ENCODE results near the gene XPC. TPM values are rescaled to one million over a fixed set of nuclear protein-coding genes. Genes with fewer than 3 reads are reported as not detected.
"Not testable (repeated sequence)": the region's sequence is repeated elsewhere in the genome, so short reads cannot be mapped to it uniquely, and the experiment has no call there.

Gene XPC
- 100 to 1,000 TPM; 104 to 108 TPM for total RNA-seq
- 10 to 100 TPM; 32.9 to 57.5 TPM for polyA plus RNA-seq

DNA sequence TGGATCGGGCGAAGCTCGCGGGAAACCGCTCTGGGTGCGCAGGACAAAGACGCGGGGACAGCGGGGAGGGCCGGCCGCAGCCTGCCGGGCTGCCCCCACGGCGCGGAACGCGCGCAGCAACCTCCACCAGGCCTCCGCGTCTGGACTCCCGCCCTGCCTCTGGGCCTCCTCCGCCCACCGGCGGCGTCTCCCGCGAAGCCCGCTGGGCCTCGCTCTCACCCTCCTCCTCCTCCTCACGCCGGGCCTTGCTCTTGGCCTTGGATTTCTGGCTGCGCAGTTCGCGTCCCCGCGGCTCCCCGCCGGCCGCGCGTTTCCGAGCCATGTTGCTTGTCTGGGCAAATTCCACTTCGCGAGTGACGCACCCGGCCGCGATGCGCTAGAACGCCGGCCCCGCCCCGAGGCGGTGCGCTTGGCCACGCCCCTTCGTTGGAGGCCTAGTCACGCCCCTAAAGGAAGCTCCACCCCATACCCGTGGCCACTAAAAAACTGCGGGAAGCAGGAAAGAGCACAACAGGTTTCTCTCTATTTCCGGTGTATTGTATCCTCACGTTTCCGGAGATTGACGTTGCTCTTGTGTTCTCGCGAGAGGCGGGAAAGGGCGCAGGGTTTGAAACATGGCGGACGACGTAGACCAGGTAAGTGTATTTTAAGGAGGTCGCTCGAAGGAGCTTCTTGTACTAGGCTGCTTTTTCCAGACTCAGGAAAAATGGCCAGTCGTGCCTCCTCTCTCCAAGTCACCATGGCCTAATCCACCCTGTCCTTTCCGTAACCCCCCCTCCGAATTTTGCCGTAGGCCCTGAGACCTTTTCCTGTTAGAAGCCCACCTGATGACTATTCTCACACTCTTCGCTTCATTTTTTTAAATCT is at the start of gene XPC, which contains the start of gene LSM3:
Gene XPC, minus strand, starts transcription at position 355 of the 867 bp plus-strand sequence. Its CDS starts 33 bp downstream, at position 322.
Gene LSM3, plus strand, starts transcription at position 571 of the 867 bp plus-strand sequence. Its CDS starts 44 bp downstream, at position 615.
- Histone ChIP-seq H3K9me3 (ENCODE audit: control insufficient read depth in 1 of 2, low read length in 2 of 2) (no peaks in the 10 kb centered on the region), H3K27ac (ENCODE audit: low read depth, low read length) (peak within 1 kb of the TSS; percentile 97)

DNA sequence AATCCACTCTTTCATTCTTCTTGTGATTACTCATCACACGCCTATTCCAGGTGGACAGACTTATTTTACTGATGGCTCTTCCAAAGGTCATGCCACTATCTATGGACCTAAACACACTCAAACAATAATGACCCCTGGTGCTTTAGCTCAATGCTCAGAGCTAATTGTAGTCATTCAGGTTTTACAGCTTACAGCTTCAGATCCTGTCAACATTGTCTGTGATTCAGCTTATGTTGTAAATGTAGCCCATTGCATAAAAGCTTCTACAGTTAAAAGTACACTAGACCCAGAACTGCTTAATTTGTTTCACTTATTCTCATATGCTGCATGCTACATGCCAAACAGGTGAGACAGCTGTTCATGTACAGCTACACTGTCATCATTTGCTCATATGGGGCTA is 49.5 kb upstream of the XPC start:
- intact Hi-C loops (cut with micrococcal nuclease) = no loop called here

More for the DNA sequence above, at the start of gene XPC, which contains the start of gene LSM3:
- DNase-seq = peak; percentile 97 to 100 (median 99)
- Histone ChIP-seq H3K36me3 (ENCODE audit: insufficient read depth, low read length) (peaks cover 19% of the 10 kb centered on the region), H3K4me1 (ENCODE audit: insufficient read depth, low read length) (peaks cover 57% of the 10 kb centered on the region), H3K4me3 (ENCODE audit: low read length in 2 of 2) (peak within 1 kb of the TSS; percentile 78 to 81), H3K27me3 (ENCODE audit: insufficient read depth, low read length) (no peaks in the 10 kb centered on the region)
- Mint-ChIP-seq H3K4me3 (peak within 1 kb of the TSS; percentile 92 to 99 (median 97)), H3K4me1 (peaks cover 55 to 81% (median 63%) of the 10 kb centered on the region in 4 donors), H3K27me3 (no peaks in the 10 kb centered on the region), H3K36me3 (peaks cover 16 to 42% of the 10 kb centered on the region in 2 donors), H3K27ac (peak within 1 kb of the TSS; percentile 93 to 100 (median 99)), H3K9me3 (peaks cover 0 to 6% (median 0%) of the 10 kb centered on the region in 8 donors)
- ChIA-PET POLR2A (ENCODE audit: partially characterized antibody) (interaction anchor here (0.7 to 9.8 kb wide), 32 partner anchors 10 to 1516 kb away, joined by 3 to 270 read pairs (median 6); partner anchors contain the start of genes CCDC174, CHCHD4, HDAC11 and MRPS25), CTCF (ENCODE audit: partially characterized antibody) (interaction anchor here (0.8 to 3.3 kb wide), 10 partner anchors 26 to 527 kb away, joined by 3 to 21 read pairs (median 4); partner anchors contain the start of genes CHCHD4, TMEM43 and WNT7A)
- intact Hi-C loops (cut with micrococcal nuclease) = loop anchor here (1.0 to 5.0 kb wide), 11 partner anchors 18 to 1338 kb away; partner anchors contain the start of genes CCDC174, CHCHD4, HDAC11 and MRPS25

DNA sequence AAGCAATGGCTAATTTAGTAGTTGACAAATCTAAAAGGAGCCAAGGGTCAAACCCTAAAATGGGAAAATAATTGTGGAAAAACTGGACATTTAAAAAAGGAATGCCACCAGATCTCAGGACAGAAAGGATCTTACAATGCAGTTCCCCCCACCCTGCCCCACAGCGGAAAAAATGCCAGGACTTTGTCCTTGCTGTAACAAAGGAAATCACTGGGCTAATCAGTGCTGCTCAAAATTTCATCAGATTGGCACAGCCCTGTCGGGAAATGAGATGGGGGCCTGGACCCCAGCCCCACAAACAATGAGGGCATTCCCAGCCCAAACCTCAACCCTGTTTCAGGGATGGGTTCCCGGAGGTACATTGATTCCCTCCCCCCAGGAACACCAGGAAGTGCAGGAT is 48.0 kb upstream of the XPC start:
- H3K9me3 Mint-ChIP-seq = peaks cover 0 to 20% (median 12%) of the 10 kb centered on the region in 8 donors
- peaks cover 33 to 34% of the 10 kb centered on the region in 2 donors for H3K27me3 Mint-ChIP-seq
- H3K9me3 ChIP-seq (ENCODE audit: control insufficient read depth in 1 of 2, low read length in 2 of 2); H3K27ac Mint-ChIP-seq; DNase-seq; intact Hi-C loops (cut with micrococcal nuclease); H3K27ac ChIP-seq (ENCODE audit: low read depth, low read length); H3K27me3 ChIP-seq (ENCODE audit: insufficient read depth, low read length); H3K36me3 Mint-ChIP-seq; H3K36me3 ChIP-seq (ENCODE audit: insufficient read depth, low read length); POLR2A ChIA-PET (ENCODE audit: partially characterized antibody); H3K4me1 ChIP-seq (ENCODE audit: insufficient read depth, low read length); H3K4me3 ChIP-seq (ENCODE audit: low read length in 2 of 2); H3K4me1 Mint-ChIP-seq; H3K4me3 Mint-ChIP-seq: not testable (repeated sequence)
- CTCF ChIA-PET (ENCODE audit: partially characterized antibody) = interaction anchor here (1.3 kb wide), 1 partner anchor 23 kb away, joined by 3 read pairs; no protein-coding TSS in a partner anchor

More for the DNA sequence above, 49.5 kb upstream of the XPC start:
- ChIA-PET CTCF (ENCODE audit: partially characterized antibody) (no interaction called here), POLR2A (ENCODE audit: partially characterized antibody) (no interaction called here)
- Mint-ChIP-seq H3K27ac (no peak overlapping the region), H3K9me3 (peaks cover 0 to 7% (median 6%) of the 10 kb centered on the region in 8 donors), H3K4me3 (no peak overlapping the region), H3K4me1 (peaks cover 0 to 5% (median 4%) of the 10 kb centered on the region in 4 donors), H3K36me3 (peaks cover 2% of the 10 kb centered on the region in 2 donors), H3K27me3 (peaks cover 40 to 43% of the 10 kb centered on the region in 2 donors)
- no peaks in the 10 kb centered on the region for H3K36me3 ChIP-seq (ENCODE audit: insufficient read depth, low read length)
- H3K4me3 ChIP-seq (ENCODE audit: low read length in 2 of 2) = no peak overlapping the region
- H3K9me3 ChIP-seq (ENCODE audit: control insufficient read depth in 1 of 2, low read length in 2 of 2) = no peaks in the 10 kb centered on the region
- DNase-seq = no peak
- no peaks in the 10 kb centered on the region for H3K4me1 ChIP-seq (ENCODE audit: insufficient read depth, low read length)
- no peaks in the 10 kb centered on the region for H3K27me3 ChIP-seq (ENCODE audit: insufficient read depth, low read length)
- H3K27ac ChIP-seq (ENCODE audit: low read depth, low read length) = no peak overlapping the region

DNA sequence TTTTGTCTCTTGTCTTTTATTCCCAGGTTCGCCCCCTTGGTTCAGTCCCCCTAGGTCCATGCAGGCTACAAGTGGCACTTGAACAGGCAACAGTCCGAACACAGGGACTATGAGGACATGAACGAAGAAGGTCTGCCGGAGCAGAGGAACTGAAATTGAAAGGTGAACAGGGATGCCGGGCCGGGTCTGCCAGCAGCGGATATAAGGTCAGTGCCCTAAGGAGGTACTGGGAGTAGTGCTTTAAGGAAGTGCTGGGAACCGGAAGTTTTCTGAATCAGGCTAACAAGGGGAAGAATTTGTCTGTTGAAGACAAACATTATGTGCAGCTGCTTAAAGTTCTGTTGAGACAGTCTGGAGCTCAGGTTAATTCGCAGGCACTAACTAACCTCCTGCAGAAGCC is 47.0 kb upstream of the XPC start:
- H3K36me3 Mint-ChIP-seq = peaks cover 2 to 13% of the 10 kb centered on the region in 2 donors

DNA sequence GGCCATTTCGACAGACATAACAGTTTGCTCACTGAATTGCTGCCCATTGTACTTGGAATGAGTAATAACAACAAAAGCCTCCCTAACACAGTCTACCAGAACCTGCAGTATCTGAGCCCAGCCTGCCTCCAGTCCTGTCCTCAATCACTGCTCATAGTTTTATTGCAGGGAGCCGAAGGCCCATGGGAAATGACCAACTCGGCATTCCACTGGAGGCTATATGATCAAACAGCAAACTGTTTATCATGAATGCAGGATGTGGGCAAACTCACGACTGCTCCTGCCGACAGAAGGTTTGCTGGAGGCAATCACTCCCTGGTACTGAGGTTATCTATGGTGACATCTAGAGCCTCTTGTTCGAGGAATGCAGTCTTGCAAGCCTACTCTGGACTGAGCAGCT is 46.5 kb upstream of the XPC start:
- Histone ChIP-seq H3K27me3 (ENCODE audit: insufficient read depth, low read length) (no peaks in the 10 kb centered on the region), H3K27ac (ENCODE audit: low read depth, low read length) (no peak overlapping the region), H3K9me3 (ENCODE audit: control insufficient read depth in 1 of 2, low read length in 2 of 2) (no peaks in the 10 kb centered on the region), H3K4me1 (ENCODE audit: insufficient read depth, low read length) (no peaks in the 10 kb centered on the region), H3K4me3 (ENCODE audit: low read length in 2 of 2) (no peak overlapping the region), H3K36me3 (ENCODE audit: insufficient read depth, low read length) (no peaks in the 10 kb centered on the region)
- Mint-ChIP-seq H3K4me3 (no peak overlapping the region), H3K4me1 (no peaks in the 10 kb centered on the region), H3K9me3 (peaks cover 0 to 32% (median 18%) of the 10 kb centered on the region in 8 donors), H3K27me3 (peaks cover 30 to 32% of the 10 kb centered on the region in 2 donors), H3K36me3 (peaks cover 2 to 13% of the 10 kb centered on the region in 2 donors), H3K27ac (no peak overlapping the region)
- POLR2A ChIA-PET (ENCODE audit: partially characterized antibody) = no interaction called here
- intact Hi-C loops (cut with micrococcal nuclease) = no loop called here
- CTCF ChIA-PET (ENCODE audit: partially characterized antibody) = interaction anchor here (1.8 kb wide), 1 partner anchor 21 kb away, joined by 8 read pairs; no protein-coding TSS in a partner anchor
- no peak for DNase-seq

More for the DNA sequence above, 47.0 kb upstream of the XPC start:
- no peaks in the 10 kb centered on the region for H3K4me1 Mint-ChIP-seq
- H3K4me3 Mint-ChIP-seq = no peak overlapping the region
- H3K27ac ChIP-seq (ENCODE audit: low read depth, low read length) = no peak overlapping the region
- H3K4me1 ChIP-seq (ENCODE audit: insufficient read depth, low read length) = no peaks in the 10 kb centered on the region
- no peak for DNase-seq
- H3K9me3 Mint-ChIP-seq = peaks cover 0 to 27% (median 18%) of the 10 kb centered on the region in 8 donors
- CTCF ChIA-PET (ENCODE audit: partially characterized antibody) = interaction anchor here (1.3 to 1.8 kb wide), 2 partner anchors 22 kb away, joined by 3 to 8 read pairs; no protein-coding TSS in a partner anchor
- H3K9me3 ChIP-seq (ENCODE audit: control insufficient read depth in 1 of 2, low read length in 2 of 2) = no peaks in the 10 kb centered on the region
- intact Hi-C loops (cut with micrococcal nuclease) = no loop called here
- H3K27me3 ChIP-seq (ENCODE audit: insufficient read depth, low read length) = no peaks in the 10 kb centered on the region
- H3K4me3 ChIP-seq (ENCODE audit: low read length in 2 of 2) = no peak overlapping the region
- POLR2A ChIA-PET (ENCODE audit: partially characterized antibody) = no interaction called here
- peaks cover 30 to 32% of the 10 kb centered on the region in 2 donors for H3K27me3 Mint-ChIP-seq
- no peaks in the 10 kb centered on the region for H3K36me3 ChIP-seq (ENCODE audit: insufficient read depth, low read length)
- H3K27ac Mint-ChIP-seq = no peak overlapping the region

DNA sequence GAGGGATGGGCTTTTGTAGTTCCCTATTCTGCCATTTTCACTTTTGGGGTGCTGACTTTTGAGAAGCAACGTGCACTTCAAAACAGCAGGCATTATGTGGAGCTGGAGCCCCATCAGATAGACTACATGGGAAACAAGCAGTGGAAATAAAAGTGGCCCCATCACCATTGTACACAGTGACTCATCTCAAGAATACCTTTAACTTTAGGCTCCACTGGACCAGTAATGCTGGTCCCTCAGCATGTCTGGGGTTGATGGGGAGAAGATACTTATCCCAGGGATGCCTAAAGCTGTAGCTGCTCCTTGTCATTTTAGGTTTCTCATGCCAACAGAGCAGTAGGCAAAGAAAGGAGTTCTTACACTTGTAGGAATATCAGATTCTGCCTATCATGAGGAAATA is 45.2 kb upstream of the XPC start:
- Histone ChIP-seq H3K27me3 (ENCODE audit: insufficient read depth, low read length) (no peaks in the 10 kb centered on the region), H3K36me3 (ENCODE audit: insufficient read depth, low read length) (no peaks in the 10 kb centered on the region), H3K27ac (ENCODE audit: low read depth, low read length) (no peak overlapping the region), H3K4me3 (ENCODE audit: low read length in 2 of 2) (no peak overlapping the region), H3K4me1 (ENCODE audit: insufficient read depth, low read length) (no peaks in the 10 kb centered on the region), H3K9me3 (ENCODE audit: control insufficient read depth in 1 of 2, low read length in 2 of 2) (no peaks in the 10 kb centered on the region)
- DNase-seq = no peak
- Mint-ChIP-seq H3K9me3 (peaks cover 0 to 36% (median 18%) of the 10 kb centered on the region in 8 donors), H3K4me3 (no peak overlapping the region), H3K27ac (no peak overlapping the region), H3K27me3 (peaks cover 30 to 32% of the 10 kb centered on the region in 2 donors), H3K4me1 (no peaks in the 10 kb centered on the region), H3K36me3 (peaks cover 2 to 13% of the 10 kb centered on the region in 2 donors)
- ChIA-PET CTCF (ENCODE audit: partially characterized antibody) (interaction anchor here (1.8 to 2.1 kb wide), 3 partner anchors 20 to 23 kb away, joined by 4 to 10 read pairs (median 8); no protein-coding TSS in a partner anchor), POLR2A (ENCODE audit: partially characterized antibody) (no interaction called here)
- intact Hi-C loops (cut with micrococcal nuclease) = no loop called here

All from CD4-positive, alpha-beta memory T cell (primary cell).